NCI-H128 (cell line): ENCODE data around the gene PPCDC.

Source experiments
- DNase-seq: peaks from one replicate; lab custom pipeline; 2025; ENCODE audit not compliant: unreplicated experiment; lab: John Stamatoyannopoulos, UW

The PPCDC gene

GRCh38 chr15:75008629-75009326, 14.6 kb upstream of the PPCDC start:
- DNase-seq: no peak

GRCh38 chr15:75016431-75016830, 7.0 kb upstream of the PPCDC start:
- no peak for DNase-seq

GRCh38 chr15:75019916-75020315, 3.5 kb upstream of the PPCDC start:
- DNase-seq: no peak

- no peak for DNase-seq
Measured at GRCh38 chr15:75021341-75021740, 2.0 kb upstream of the PPCDC start.

DNA sequence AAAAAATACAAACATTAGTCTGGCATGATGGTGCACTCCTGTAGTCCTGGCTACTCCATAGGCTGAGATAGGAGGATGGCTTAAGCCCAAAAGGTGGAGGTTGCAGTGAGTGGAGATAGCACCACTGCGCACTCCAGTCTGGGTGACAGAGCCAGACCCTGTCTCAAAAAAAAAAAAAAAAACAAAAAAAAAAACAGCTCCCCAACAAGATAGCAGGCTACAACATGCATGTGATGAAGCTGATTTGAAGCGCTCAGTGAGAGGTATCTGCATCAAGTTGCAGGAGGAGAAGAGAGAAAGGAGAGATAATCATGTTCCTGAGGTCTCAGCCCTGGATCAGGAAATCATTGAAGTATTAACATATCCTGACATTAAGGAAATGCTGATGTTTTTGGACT, 608 bp upstream of the PPCDC start:
- no peak for DNase-seq

DNA sequence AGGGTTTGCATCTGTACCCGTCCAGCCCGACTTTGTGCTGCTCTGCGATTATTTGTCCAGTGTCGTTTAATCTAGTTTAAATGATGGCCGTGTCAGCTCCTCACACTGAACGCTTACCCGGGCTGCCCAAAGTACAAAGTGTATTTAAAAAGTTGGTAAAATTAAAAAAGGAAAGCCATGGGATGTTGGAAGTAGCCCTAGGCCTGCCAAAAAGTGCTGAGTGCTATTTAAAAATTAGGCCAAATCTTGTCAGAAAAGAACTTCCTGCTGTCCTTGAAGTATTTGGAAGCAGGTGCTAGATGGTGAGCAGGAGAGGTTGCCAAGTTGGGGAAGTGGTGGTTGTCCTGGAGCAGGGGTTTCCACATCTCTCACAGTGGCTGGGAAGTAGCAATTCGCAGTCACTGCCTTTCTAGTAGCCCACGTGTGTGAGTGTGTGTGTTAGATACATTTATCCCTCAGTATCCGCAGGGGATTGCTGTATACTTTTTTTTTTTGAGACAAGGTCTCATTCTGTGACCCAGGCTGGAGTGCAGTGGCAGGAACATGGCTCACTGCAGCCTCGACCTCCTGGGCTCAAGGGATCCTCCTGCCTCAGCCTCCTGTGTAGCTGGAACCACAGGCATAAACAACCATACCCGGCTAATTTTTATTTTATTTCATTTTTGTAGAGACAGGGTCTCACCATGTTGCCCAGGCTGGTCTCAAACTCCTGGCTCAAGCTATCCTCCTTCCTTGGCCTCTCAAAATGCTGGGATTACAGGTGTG, 664 bp downstream of the PPCDC start:
- no peak for DNase-seq

- no peak for DNase-seq
Measured at GRCh38 chr15:75025107-75025506, 1.7 kb downstream of the PPCDC start.

GRCh38 chr15:75025548-75026260, 2.3 kb downstream of the PPCDC start:
- no peak for DNase-seq

DNA sequence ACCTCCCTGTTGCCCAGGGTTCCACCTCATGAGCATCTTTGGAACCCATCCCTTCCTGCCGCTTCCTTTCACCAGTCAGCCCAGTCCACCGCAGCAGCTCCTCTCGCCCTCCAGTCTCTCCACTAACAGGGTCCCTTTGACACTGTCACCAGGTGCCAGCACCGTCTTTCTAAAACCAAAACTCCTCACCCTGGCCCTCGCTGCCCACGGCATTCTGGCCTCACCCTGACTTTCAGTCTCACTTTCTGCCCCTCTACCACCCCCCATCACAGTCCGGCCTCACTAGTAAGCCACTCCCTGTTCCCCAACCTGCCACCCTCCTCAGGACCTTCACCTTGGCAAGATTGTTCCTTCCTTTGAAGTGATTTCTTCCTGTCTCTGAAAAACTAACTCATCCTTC, 4.2 kb downstream of the PPCDC start:
- no peak for DNase-seq

DNA sequence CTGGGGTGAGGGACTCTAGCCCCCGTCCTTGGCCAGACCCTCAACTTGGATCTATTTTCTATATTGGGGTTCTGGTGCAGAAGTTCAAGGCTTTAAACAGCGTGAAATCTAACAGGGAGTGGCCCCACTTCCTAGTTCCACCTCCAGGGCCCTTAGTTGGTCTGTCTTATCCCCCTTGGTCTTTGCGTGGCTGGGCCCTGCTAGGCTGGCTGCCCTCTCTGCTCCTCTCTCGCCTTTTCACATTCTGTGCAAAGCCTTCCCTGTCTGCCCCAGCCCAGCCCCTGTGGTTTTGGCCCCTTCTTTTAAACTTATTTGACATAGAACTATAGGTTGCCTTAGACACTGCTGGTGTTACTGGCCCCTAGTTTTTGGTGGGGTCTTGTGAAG, 5.6 kb downstream of the PPCDC start:
- no peak for DNase-seq

DNA sequence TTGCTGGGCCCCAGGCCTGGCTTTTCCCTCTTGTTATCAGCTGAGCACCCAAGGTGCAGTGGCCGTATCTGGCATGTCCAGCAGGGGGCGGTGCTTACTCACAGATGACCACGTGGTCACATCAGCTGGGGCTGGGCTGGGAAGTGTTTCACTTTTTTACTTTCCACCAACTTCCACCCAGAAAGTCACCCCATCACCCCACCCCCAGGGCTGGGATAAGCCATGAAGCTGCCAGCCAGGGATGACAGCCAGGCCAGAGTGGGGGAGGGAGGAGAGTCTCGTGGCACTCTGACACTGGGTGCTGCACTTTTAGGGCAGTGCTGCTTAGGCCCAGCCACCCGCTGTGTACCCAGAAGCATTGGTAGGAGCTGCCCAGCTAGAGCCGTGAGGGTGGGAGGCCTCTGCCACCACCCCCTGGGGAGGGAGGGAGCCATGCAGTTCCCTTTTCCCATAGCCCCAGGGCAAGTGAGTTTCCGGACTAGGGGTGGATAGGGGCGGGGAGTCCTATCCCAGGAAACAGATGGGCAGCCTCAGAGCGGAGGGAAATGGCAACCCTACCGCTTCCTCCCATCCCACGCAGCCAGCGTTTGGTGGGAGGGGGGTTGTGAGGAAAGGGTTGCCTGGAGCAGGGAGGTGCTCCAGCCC, 6.1 kb downstream of the PPCDC start:
- no peak for DNase-seq

GRCh38 chr15:75030023-75030413, 6.6 kb downstream of the PPCDC start:
- DNase-seq: no peak

DNA sequence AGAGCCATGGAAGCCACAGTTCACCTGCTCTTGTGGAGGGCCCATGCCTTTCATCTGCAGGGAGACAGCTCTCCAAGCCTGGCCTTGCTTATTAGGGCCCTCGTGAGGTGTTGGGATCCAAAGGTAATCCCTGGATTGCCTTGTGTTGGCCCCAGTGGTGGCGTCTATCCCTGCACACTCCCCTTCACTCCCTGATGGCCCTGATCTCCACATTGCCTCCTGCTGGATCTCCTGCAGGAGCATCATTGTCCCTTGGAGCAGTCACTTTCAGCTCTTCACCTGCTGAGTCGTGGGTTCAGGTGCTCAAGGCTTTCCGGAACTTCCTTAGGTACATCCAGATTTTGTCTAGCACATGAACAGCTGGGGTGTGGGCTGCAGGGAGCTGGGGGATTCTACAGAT, 7.0 kb downstream of the PPCDC start:
- DNase-seq: no peak

DNA sequence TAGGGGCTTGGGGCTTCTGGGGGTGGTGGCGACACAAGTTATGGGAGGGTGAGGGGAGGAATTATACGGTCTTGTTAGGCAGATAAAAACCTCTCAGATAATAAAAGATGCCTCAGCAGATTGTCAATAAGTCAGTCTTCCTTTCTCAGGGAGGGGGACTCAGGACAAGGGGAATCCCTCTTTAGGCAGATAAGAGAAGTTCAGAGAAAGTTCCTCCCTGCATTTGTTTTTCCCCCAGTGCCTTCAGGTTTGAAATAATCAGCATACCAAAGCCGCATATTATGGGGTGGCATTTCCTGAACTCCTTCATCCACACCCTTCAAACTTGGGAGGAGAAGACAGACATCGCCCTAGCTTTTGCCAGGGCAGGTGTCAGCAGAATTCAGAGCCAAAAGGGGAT, 8.5 kb downstream of the PPCDC start:
- DNase-seq: no peak

DNA sequence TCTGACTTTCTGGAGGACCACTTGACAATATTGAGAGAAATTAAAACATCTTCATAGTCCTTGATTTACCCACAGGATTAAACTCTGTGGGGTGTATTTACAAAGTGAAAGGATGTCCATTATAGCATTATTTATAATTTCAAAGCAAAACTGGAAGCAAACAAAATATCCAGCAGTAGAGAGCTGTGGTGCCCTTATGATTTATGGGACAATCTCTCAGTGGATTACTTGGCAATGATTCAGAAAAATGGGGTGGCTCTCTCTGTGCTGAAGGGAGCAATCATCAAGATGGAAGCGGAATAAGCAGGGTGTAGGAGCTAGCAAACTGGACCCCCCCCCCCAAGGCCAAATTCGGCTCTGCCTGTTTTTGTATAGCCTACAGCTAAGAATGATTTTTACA, 9.0 kb downstream of the PPCDC start:
- DNase-seq: no peak

DNA sequence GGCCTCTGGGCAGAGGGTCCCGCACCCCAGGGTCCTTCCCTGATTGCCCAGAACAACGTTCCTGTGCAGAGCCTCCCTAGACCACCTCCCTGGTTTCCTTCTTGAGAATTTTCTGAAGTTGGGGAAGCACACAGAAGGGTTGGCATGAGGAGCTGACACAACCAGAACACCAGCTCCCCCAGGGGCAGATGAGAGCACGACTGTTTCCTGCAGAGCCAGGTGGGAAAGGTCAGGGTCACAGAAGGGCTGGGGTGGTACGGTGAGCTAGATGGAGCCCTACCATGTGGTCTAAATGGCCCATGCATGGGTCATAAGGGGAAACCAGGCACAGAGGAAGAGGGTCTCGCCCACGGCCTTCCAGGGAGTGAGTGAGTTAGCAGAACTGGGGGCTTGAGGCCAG, 10.4 kb downstream of the PPCDC start:
- no peak for DNase-seq

GRCh38 chr15:75034615-75035014, 11.2 kb downstream of the PPCDC start:
- DNase-seq: no peak

DNA sequence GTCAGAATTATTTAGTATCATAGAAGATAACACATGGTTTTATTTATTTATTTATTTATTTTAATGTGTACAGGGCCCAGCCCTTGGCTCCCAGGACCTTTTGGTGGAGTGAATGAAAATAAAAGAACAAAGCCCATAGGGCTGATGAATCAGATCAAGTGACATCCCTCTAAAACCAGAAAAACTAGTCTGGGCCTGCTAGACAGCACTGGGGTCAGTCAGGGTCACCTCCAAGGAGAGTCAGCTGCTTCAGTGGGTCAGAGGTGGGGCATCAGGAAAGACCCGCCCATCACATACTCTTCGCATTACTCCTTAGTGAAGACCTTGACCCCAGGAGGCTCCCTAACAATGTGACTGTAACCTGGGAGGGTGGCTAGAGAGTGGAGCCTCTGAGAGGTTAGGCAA, 12.8 kb downstream of the PPCDC start:
- DNase-seq: no peak

DNA sequence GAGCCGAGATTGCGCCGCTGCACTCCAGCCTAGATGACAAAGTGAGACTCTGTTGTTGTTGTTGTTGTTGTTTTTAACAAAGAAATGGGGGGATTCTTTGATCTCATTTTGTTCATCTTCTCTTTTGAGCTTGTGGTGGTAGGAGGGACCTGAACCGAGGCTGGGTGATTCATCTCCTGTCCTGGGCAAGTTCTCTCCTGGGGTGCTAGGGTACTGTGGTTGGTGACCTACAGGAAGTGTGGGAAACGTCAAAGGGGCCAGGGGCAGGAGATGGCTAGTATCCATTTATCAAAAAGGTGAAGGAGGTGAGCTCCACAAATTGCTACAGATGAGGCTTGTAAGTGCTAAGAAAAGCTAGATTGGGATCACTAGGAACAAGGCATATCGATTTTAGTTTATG, 14.3 kb downstream of the PPCDC start:
- no peak for DNase-seq

- no peak for DNase-seq
Measured at GRCh38 chr15:75038231-75038630, 14.8 kb downstream of the PPCDC start.

GRCh38 chr15:75042730-75043508, 19.5 kb downstream of the PPCDC start:
- DNase-seq: no peak
